ENCODE data around the gene PP2D1.
"Not testable (repeated sequence)": the region's sequence is repeated elsewhere in the genome, so short reads cannot be mapped to it uniquely, and the experiment has no call there.

The PP2D1 gene

GRCh38 chr3:19967208-19967607 is 44.9 kb downstream of the PP2D1 start:
- no peak for DNase-seq (ENCODE audit: low read depth)

- DNase-seq (ENCODE audit: low read depth): no peak
These were observed 50.1 kb downstream of the PP2D1 start for GRCh38 chr3:19961960-19962359.

GRCh38 chr3:19960696-19961095 is 51.4 kb downstream of the PP2D1 start:
- no peak for DNase-seq (ENCODE audit: low read depth)

GRCh38 chr3:19959505-19959904 is 52.6 kb downstream of the PP2D1 start:
- no peak for DNase-seq (ENCODE audit: low read depth)

GRCh38 chr3:19957354-19957753 is 54.7 kb downstream of the PP2D1 start:
- DNase-seq (ENCODE audit: low read depth): not testable (repeated sequence)

- DNase-seq (ENCODE audit: low read depth): no peak
These were observed 57.4 kb downstream of the PP2D1 start for GRCh38 chr3:19954676-19955075.

- DNase-seq (ENCODE audit: low read depth): no peak
These were observed 61.7 kb downstream of the PP2D1 start for GRCh38 chr3:19950316-19950715.

- DNase-seq (ENCODE audit: low read depth): no peak
These were observed 63.9 kb downstream of the PP2D1 start for GRCh38 chr3:19948226-19948591.

GRCh38 chr3:19947549-19948225 is 64.4 kb downstream of the PP2D1 start:
- peak; percentile 30 for DNase-seq (ENCODE audit: low read depth)

GRCh38 chr3:19946832-19947548 is 65.1 kb downstream of the PP2D1 start, which contains the start of gene RAB5A:
RAB5A (plus strand) TSS chr3:19947097; CDS start chr3:19950899, 3,802 bp downstream.
- DNase-seq (ENCODE audit: low read depth): peak; percentile 92

GRCh38 chr3:19945969-19946831 is 65.9 kb downstream of the PP2D1 start:
- DNase-seq (ENCODE audit: low read depth): no peak

- no peak for DNase-seq (ENCODE audit: low read depth)
These were observed 66.5 kb downstream of the PP2D1 start for GRCh38 chr3:19945534-19945933.

GRCh38 chr3:19940643-19941042 is 71.4 kb downstream of the PP2D1 start:
- DNase-seq (ENCODE audit: low read depth): no peak

- DNase-seq (ENCODE audit: low read depth): no peak
These were observed 73.8 kb downstream of the PP2D1 start for GRCh38 chr3:19938295-19938627.

GRCh38 chr3:19937459-19938294 is 74.4 kb downstream of the PP2D1 start:
- no peak for DNase-seq (ENCODE audit: low read depth)

Measured in stimulated activated CD8-positive, alpha-beta memory T cell treated with anti-CD3 and anti-CD28 coated beads, Interleukin-12 subunit alpha, Interleukin-12 subunit beta, amount 100 ng/mL, for 4 hours (primary cell).